H1 (cell line): ENCODE data around the gene NUP210L. TPM values are rescaled to one million over a fixed set of nuclear protein-coding genes. Genes with fewer than 3 reads are reported as not detected.
A peak's percentile ranks its signal among the peaks of the same experiment; 100 is the strongest.

Experiments
- CTCF ChIA-PET: fragments of 300-600 bp; sonication (Branson Sonifier 250); formaldehyde crosslinking; loops from one replicate; lab custom pipeline; 2021; ENCODE audit not compliant: partially characterized antibody; lab: Charles Lee
- POLR2A ChIA-PET: fragments of 300-600 bp; sonication (Branson Sonifier 250); formaldehyde crosslinking; loops from one replicate; lab custom pipeline; 2021; ENCODE audit warnings: inconsistent platforms; ENCODE audit not compliant: partially characterized antibody; lab: Charles Lee
- DNase-seq, 2 experiments: peaks; one replicate each; pipeline versions ENCODE4 v3.0.0 to v3.0.0-alpha.2; 2010 to 2022; ENCODE audit warnings: low spot score in 2 of 2, low read depth in 1 of 2, mixed read lengths in 1 of 2
- FAIRE-seq: peaks from 2 replicates; lab custom pipeline; 2011; peaks lifted over from hg19 to GRCh38; lab: Jason Lieb, UNC
- H2AFZ ChIP-seq: 2 replicates; pipeline ENCODE4 v1.8.1; 2012; ENCODE audit warnings: low read length, inconsistent platforms
- H2AK5ac ChIP-seq: 2 replicates; pipeline ENCODE4 v1.6.1; 2013; ENCODE audit warnings: low read depth, low read length
- H2BK120ac ChIP-seq: replicated peaks from 2 replicates; pipeline ENCODE3; 2013; ENCODE audit warnings: low read depth, low read length, inconsistent platforms
- H2BK12ac ChIP-seq: 2 replicates; pipeline ENCODE4 v1.6.1; 2013; ENCODE audit warnings: low read depth, low read length
- H2BK15ac ChIP-seq: 2 replicates; pipeline ENCODE4 v1.6.1; 2013; ENCODE audit warnings: low read length
- H2BK20ac ChIP-seq: 2 replicates; pipeline ENCODE4 v1.6.1; 2013; ENCODE audit warnings: low read length
- H2BK5ac ChIP-seq: 2 replicates; pipeline ENCODE4 v1.6.1; 2013; ENCODE audit warnings: low read depth, low read length
- H3K14ac ChIP-seq: 2 replicates; pipeline ENCODE4 v1.6.1; 2013; ENCODE audit warnings: inconsistent platforms; ENCODE audit not compliant: insufficient read length
- H3K18ac ChIP-seq: 2 replicates; pipeline ENCODE4 v1.6.1; 2013; ENCODE audit warnings: low read length; ENCODE audit errors: extremely low read depth
- H3K23ac ChIP-seq: 2 replicates; pipeline ENCODE4 v1.6.1; 2013; ENCODE audit warnings: inconsistent platforms; ENCODE audit not compliant: insufficient read length
- H3K23me2 ChIP-seq: 2 replicates; pipeline ENCODE4 v1.6.1; 2013; ENCODE audit warnings: low read depth, low read length
- H3K27ac ChIP-seq: 2 replicates; pipeline ENCODE4 v1.6.1; 2011; ENCODE audit warnings: low read depth, low read length, inconsistent platforms
- H3K27me3 ChIP-seq, 4 experiments: replicated peaks in 1 of 4; 1 replicate in 1 of 4; 2 replicates in 3 of 4; pipeline versions ENCODE4 v1.6.1 to v1.8.1; 2011 to 2013; ENCODE audit warnings: low read length in 3 of 4, mild to moderate bottlenecking in 3 of 4, inconsistent platforms in 2 of 4, mixed read lengths in 2 of 4, moderate library complexity in 1 of 4; ENCODE audit not compliant: control insufficient read depth in 3 of 4, insufficient read depth in 3 of 4; ENCODE audit errors: extremely low read depth in 1 of 4
- H3K36me3 ChIP-seq, 4 experiments: 2 replicates each; pipeline versions ENCODE4 v1.6.1 to v1.8.1; 2011 to 2013; ENCODE audit warnings: mild to moderate bottlenecking in 4 of 4, low read length in 3 of 4, moderate library complexity in 2 of 4, control low read depth in 1 of 4, inconsistent platforms in 1 of 4; ENCODE audit not compliant: insufficient read depth in 4 of 4, control insufficient read depth in 2 of 4
- H3K4ac ChIP-seq: replicated peaks from 2 replicates; pipeline ENCODE3; 2013; ENCODE audit warnings: low read length, low read depth, mixed read lengths, inconsistent platforms; ENCODE audit not compliant: insufficient read length
- H3K4me1 ChIP-seq, 4 experiments: replicated peaks in 1 of 4; 1 replicate in 1 of 4; 2 replicates in 3 of 4; pipeline versions ENCODE4 v1.6.1 to v1.8.1; 2011 to 2013; ENCODE audit warnings: low read length in 3 of 4, inconsistent platforms in 2 of 4, mixed read lengths in 1 of 4; ENCODE audit not compliant: insufficient read depth in 4 of 4, control insufficient read depth in 3 of 4
- H3K4me2 ChIP-seq, 2 experiments: 2 replicates each; pipeline versions ENCODE4 v1.6.1 to v1.8.1; 2011 to 2013; ENCODE audit warnings: low read depth in 2 of 2, low read length in 2 of 2, control low read depth in 1 of 2, inconsistent platforms in 1 of 2, mild to moderate bottlenecking in 1 of 2; ENCODE audit not compliant: insufficient read depth in 1 of 2
- H3K4me3 ChIP-seq, 4 experiments: fragments of 200-600, 300-600 bp in 1 of 4; sonication (generic), shearing (Covaris generic), sonication (Bioruptor Twin) in 1 of 4; 2 replicates each; pipeline versions ENCODE4 v1.5.1 to v1.8.1; 2011 to 2016; ENCODE audit warnings: low read length in 4 of 4, low read depth in 3 of 4, control low read depth in 2 of 4, inconsistent platforms in 2 of 4, mild to moderate bottlenecking in 2 of 4, mixed read lengths in 1 of 4, moderate library complexity in 1 of 4; ENCODE audit not compliant: insufficient read depth in 2 of 4; ENCODE audit errors: extremely low read depth in 1 of 4
- H3K56ac ChIP-seq: replicated peaks from 2 replicates; pipeline ENCODE3; 2013; ENCODE audit warnings: low read depth, mild to moderate bottlenecking, mixed read lengths, low read length, inconsistent platforms; ENCODE audit not compliant: insufficient read length
- H3K79me1 ChIP-seq: 2 replicates; pipeline ENCODE4 v1.6.1; 2013; ENCODE audit warnings: low read depth, low read length, control low read depth
- H3K79me2 ChIP-seq, 2 experiments: 2 replicates each; pipeline versions ENCODE4 v1.6.1 to v1.8.1; 2012 to 2013; ENCODE audit warnings: low read length in 2 of 2, mild to moderate bottlenecking in 2 of 2, inconsistent platforms in 1 of 2; ENCODE audit not compliant: insufficient read depth in 2 of 2, control insufficient read depth in 1 of 2
- H3K9ac ChIP-seq, 4 experiments: replicated peaks in 1 of 4; 1 replicate in 1 of 4; 2 replicates in 3 of 4; pipeline versions ENCODE4 v1.6.1 to v1.8.1; 2011 to 2013; ENCODE audit warnings: low read depth in 3 of 4, low read length in 3 of 4, control low read depth in 2 of 4, mild to moderate bottlenecking in 2 of 4, moderate library complexity in 2 of 4, inconsistent platforms in 1 of 4; ENCODE audit errors: extremely low read depth in 1 of 4
- H3K9me3 ChIP-seq, 2 experiments: 2 replicates each; pipeline versions ENCODE4 v1.6.1 to v1.8.1; 2012 to 2013; ENCODE audit warnings: mild to moderate bottlenecking in 2 of 2, moderate library complexity in 2 of 2, control low read depth in 1 of 2, inconsistent platforms in 1 of 2, low read depth in 1 of 2, low read length in 1 of 2, mixed read lengths in 1 of 2; ENCODE audit not compliant: insufficient read depth in 2 of 2
- H4K20me1 ChIP-seq, 2 experiments: replicated peaks in 1 of 2; 2 replicates each; pipeline versions ENCODE3 to v1.8.1; 2011 to 2013; ENCODE audit warnings: inconsistent platforms in 2 of 2, low read length in 2 of 2, mild to moderate bottlenecking in 1 of 2; ENCODE audit not compliant: insufficient read depth in 2 of 2, control insufficient read depth in 1 of 2
- H4K5ac ChIP-seq: 2 replicates; pipeline ENCODE4 v1.6.1; 2013; ENCODE audit warnings: low read length, low read depth, mixed read lengths, inconsistent platforms; ENCODE audit not compliant: insufficient read length
- H4K8ac ChIP-seq: 2 replicates; pipeline ENCODE4 v1.8.0; 2013; ENCODE audit warnings: mild to moderate bottlenecking, moderate library complexity, low read length, inconsistent platforms; ENCODE audit not compliant: insufficient read depth; ENCODE audit errors: extremely low read depth
- H4K91ac ChIP-seq: replicated peaks from 2 replicates; pipeline ENCODE3; 2013; ENCODE audit warnings: low read length, mixed read lengths, inconsistent platforms; ENCODE audit not compliant: insufficient read length
- BACH1 ChIP-seq: IDR thresholded peaks from 2 replicates; pipeline ENCODE4 v1.6.1; 2012; ENCODE audit warnings: low read length, improper control_type of control experiment
- BCL11A ChIP-seq, 2 experiments: IDR thresholded peaks; one replicate each; pipeline ENCODE4 v1.6.1; 2011; ENCODE audit warnings: low read depth in 2 of 2, low read length in 2 of 2, mild to moderate bottlenecking in 2 of 2
- HDAC6 ChIP-seq: IDR thresholded peaks from one replicate; pipeline ENCODE4 v1.7.1; 2012; ENCODE audit warnings: low read depth, mild to moderate bottlenecking, inconsistent platforms, low read length, moderate library complexity
- KDM4A ChIP-seq: IDR thresholded peaks from one replicate; pipeline ENCODE4 v1.7.1; 2012; ENCODE audit warnings: low read depth, mild to moderate bottlenecking, moderate library complexity, low read length, inconsistent platforms; ENCODE audit not compliant: severe bottlenecking
- POLR2A ChIP-seq, 2 experiments: IDR thresholded peaks; 1 replicate in 1 of 2; 2 replicates in 1 of 2; pipeline ENCODE4 v1.6.1; 2011; ENCODE audit warnings: low read depth in 2 of 2, low read length in 2 of 2, mild to moderate bottlenecking in 2 of 2; ENCODE audit errors: control extremely low read depth in 1 of 2
- POLR2AphosphoS5 ChIP-seq: IDR thresholded peaks from 2 replicates; pipeline ENCODE4 v1.6.1; 2011; ENCODE audit warnings: low read depth, low read length
- POU5F1 ChIP-seq: IDR thresholded peaks from 2 replicates; pipeline ENCODE4 v1.6.1; 2011; ENCODE audit warnings: low read depth, mild to moderate bottlenecking, low read length, moderate library complexity
- RAD21 ChIP-seq, 2 experiments: IDR thresholded peaks in 1 of 2; conservative IDR thresholded peaks in 1 of 2; 2 replicates each; pipeline ENCODE4 v1.6.1; 2011; ENCODE audit warnings: low read depth in 2 of 2, low read length in 2 of 2, improper control_type of control experiment in 1 of 2, inconsistent platforms in 1 of 2, mild to moderate bottlenecking in 1 of 2, moderate library complexity in 1 of 2
- SIRT6 ChIP-seq: IDR thresholded peaks from one replicate; pipeline ENCODE4 v1.7.1; 2012; ENCODE audit warnings: low read length, inconsistent platforms
- SIX5 ChIP-seq: IDR thresholded peaks from 2 replicates; pipeline ENCODE4 v1.6.1; 2011; ENCODE audit warnings: mild to moderate bottlenecking, low read depth, low read length
- SP2 ChIP-seq: IDR thresholded peaks from 2 replicates; pipeline ENCODE4 v1.6.1; 2012; ENCODE audit warnings: mild to moderate bottlenecking, low read length, inconsistent platforms
- SUZ12 ChIP-seq: fragments of 200-600 bp; sonication (generic); IDR thresholded peaks from 2 replicates; pipeline ENCODE4 v1.6.1; 2012; ENCODE audit warnings: mild to moderate bottlenecking, inconsistent platforms, low read length, moderate library complexity, mixed read lengths
- ZNF274 ChIP-seq: IDR thresholded peaks from 2 replicates; pipeline ENCODE4 v1.7.0; 2012; ENCODE audit warnings: low read length, borderline replicate concordance; ENCODE audit errors: extremely low read depth
- WGBS, 2 experiments: shearing (Covaris generic) in 1 of 2; methylation state at CpG; one replicate each; pipeline versions ENCODE4 v1.1.6 to v1.1.7; 2013 to 2015; ENCODE audit warnings: low lambda C conversion rate in 2 of 2, mixed read lengths in 2 of 2, inconsistent platforms in 1 of 2, low coverage in 1 of 2, missing lambda C conversion rate in 1 of 2; ENCODE audit not compliant: insufficient replicate concordance in 2 of 2, insufficient coverage in 1 of 2, insufficient read length in 1 of 2; ENCODE audit errors: extremely low coverage in 1 of 2, missing lambda C conversion rate in 1 of 2; 5-methylcytosine and 5-hydroxymethylcytosine counted together
- polyA plus RNA-seq, 7 experiments: library from polyadenylated mRNA; depleted of rRNA in 3 of 7; stranded (reverse) in 5 of 7; unstranded in 2 of 7; fragments of >200 nt in 5 of 7; fragments of 200-250 nt in 2 of 7; gene quantifications; 1 replicate in 5 of 7; 2 replicates in 1 of 7; 4 replicates in 1 of 7; pipeline versions ENCODE4 v1.2.1 to v1.2.3, GENCODE V29; 2011 to 2013; ENCODE audit warnings: missing spikeins in 2 of 7, mixed read lengths in 2 of 7
- total RNA-seq: library from RNA; stranded (reverse); fragmentation: NEBNext Ultra II Directional; extraction: Animal tissue kit (Norgen Biotek cat#: 25700); gene quantifications from 2 replicates; pipeline ENCODE4 v1.2.1, GENCODE V29; 2021
- TF ChIP-seq, protein P1 (sequence below): IDR thresholded peaks from 2 replicates; pipeline ENCODE4 v1.6.1; 2012; ENCODE audit warnings: inconsistent platforms

NUP210L gene
- total and polyA plus RNA-seq, 2 of the 8 experiments (the other 6 are each of a cell fraction or from before 2014, with no cell fraction given), result not detected

DNA sequence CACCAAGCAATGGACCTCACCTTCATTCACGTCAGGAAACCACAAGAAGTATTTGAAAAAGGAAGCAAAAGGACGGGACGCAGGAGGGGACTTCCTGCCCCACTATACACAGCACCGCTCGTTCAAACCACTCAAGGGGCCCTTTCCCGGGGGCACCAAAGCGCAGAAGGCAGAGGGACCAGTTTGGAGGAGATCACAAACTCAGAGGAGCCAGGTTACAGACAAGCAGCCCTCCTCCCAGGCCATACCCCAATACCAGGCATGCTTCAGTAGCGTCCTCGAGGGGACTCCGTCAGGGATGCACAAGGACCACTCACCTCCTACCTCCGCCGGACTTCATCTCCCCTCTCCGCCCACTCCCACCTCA, 197.1 kb downstream of the NUP210L start:
- peak overlapping the region; percentile 77 for H3K27ac ChIP-seq
- H3K23ac ChIP-seq, result no peak overlapping the region
- no peak overlapping the region for H3K14ac ChIP-seq
- H4K20me1 ChIP-seq, result peaks cover 9 to 16% of the 10 kb centered on the region in 2 experiments
- peaks cover 34% of the 10 kb centered on the region for H3K79me1 ChIP-seq
- 2% methylated on average over 13 of the region's 13 CpGs; no CpG with 5 or more reads in 1 of the 2 experiments for WGBS, 2 experiments
- peak overlapping the region; percentile 66 for H4K5ac ChIP-seq
- H3K4me3 ChIP-seq, result peak overlapping the region; percentile 82 to 98 (median 88)
- 0 out of 2 replicates have a peak overlapping the region, but pooled peaks have one; percentile 60 for H2BK12ac ChIP-seq
- peaks cover 36 to 68% of the 10 kb centered on the region in 2 experiments for H3K79me2 ChIP-seq
- ChIA-PET POLR2A (interaction anchor here (0.6 to 15.7 kb wide), 12 partner anchors 11 to 214 kb away, joined by 3 to 454 read pairs (median 4); partner anchors contain the start of genes CREB3L4, DENND4B, GATAD2B and JTB), CTCF (interaction anchor here (1.0 to 6.4 kb wide), 5 partner anchors 8 to 30 kb away, joined by 3 to 31 read pairs (median 8); partner anchors contain the start of genes DENND4B and RAB13)
- no peak overlapping the region for H2BK20ac ChIP-seq
- H3K4ac ChIP-seq, result no peak overlapping the region
- TF ChIP-seq BCL11A (IDR thresholded peaks at IDR 0.05; ENCODE audit: low read depth in 2 of 2, low read length in 2 of 2) (no peak), SP2 (no peak), ZNF274 (no peak), BACH1 (no peak), HDAC6 (no peak), POLR2A (IDR thresholded peaks at IDR 0.05; ENCODE audit: control extremely low read depth in 1 of 2, low read depth in 2 of 2, low read length in 2 of 2) (peak; percentile 52 to 66; a peak in 2 of 3 replicates), POU5F1 (no peak), SUZ12 (no peak), POLR2AphosphoS5 (peak; percentile 86), KDM4A (peak; percentile 22), SIRT6 (peak; percentile 74), SIX5 (no peak), RAD21 (IDR thresholded peaks at IDR 0.05 in 1 of 2, conservative IDR thresholded peaks at IDR 0.05 in 1 of 2; ENCODE audit: low read depth in 2 of 2, low read length in 2 of 2) (no peak)
- TF ChIP-seq, protein P1, sequence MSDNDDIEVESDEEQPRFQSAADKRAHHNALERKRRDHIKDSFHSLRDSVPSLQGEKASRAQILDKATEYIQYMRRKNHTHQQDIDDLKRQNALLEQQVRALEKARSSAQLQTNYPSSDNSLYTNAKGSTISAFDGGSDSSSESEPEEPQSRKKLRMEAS, result no peak
- H2BK120ac ChIP-seq, result no peak overlapping the region
- H3K56ac ChIP-seq, result peak overlapping the region; percentile 9
- peak overlapping the region; percentile 92 for H3K18ac ChIP-seq
- peak overlapping the region; percentile 96 for H2BK5ac ChIP-seq
- no peaks in the 10 kb centered on the region for H3K27me3 ChIP-seq
- H2AK5ac ChIP-seq, result 0 out of 2 replicates have a peak overlapping the region, but pooled peaks have one; percentile 11
- 0 out of 2 replicates have a peak overlapping the region, but pooled peaks have one; percentile 16 for H2BK15ac ChIP-seq
- no peak for DNase-seq
- H2AFZ ChIP-seq, result peak overlapping the region; percentile 4; the same call in 1 of the 2 replicates
- peak overlapping the region; percentile 66 to 85 (median 77) for H3K9ac ChIP-seq
- peaks cover 11 to 27% (median 20%) of the 10 kb centered on the region in 4 experiments for H3K36me3 ChIP-seq
- peaks cover 6 to 20% (median 12%) of the 10 kb centered on the region in 4 experiments for H3K4me1 ChIP-seq
- no peaks in the 10 kb centered on the region for H3K9me3 ChIP-seq
- H3K4me2 ChIP-seq, result peak overlapping the region; percentile 81 to 89
- no peak for FAIRE-seq
- peak overlapping the region; percentile 94 for H4K8ac ChIP-seq
- H4K91ac ChIP-seq, result peak overlapping the region; percentile 76
- peaks cover 21% of the 10 kb centered on the region for H3K23me2 ChIP-seq
